Panc1 (cell line): ENCODE data around the gene TNFRSF21. TPM values are rescaled to one million over a fixed set of nuclear protein-coding genes. Genes with fewer than 3 reads are reported as not detected.
"Not testable (repeated sequence)": the region's sequence is repeated elsewhere in the genome, so short reads cannot be mapped to it uniquely, and the experiment has no call there.

ENCODE experiments used
- ATAC-seq: fragments of 200-7000 bp; cut with Tn5 transposase; 2 replicates; pipeline ENCODE4 v1.9.1; 2020; ENCODE audit warnings: mild to moderate bottlenecking, moderate library complexity
- BruUV-seq: library from RNA; stranded (reverse); fragments of 400-500 nt; replicated peaks from 2 replicates; lab custom pipeline; 2021; lab: Mats Ljungman, UMichigan
- CTCF ChIA-PET: fragments of 300-600 bp; sonication (Branson Sonifier 250); formaldehyde crosslinking; loops from one replicate; lab custom pipeline; 2022; ENCODE audit warnings: antibody characterized with exemption; lab: Charles Lee
- POLR2A ChIA-PET: fragments of 300-600 bp; sonication (Branson Sonifier 250); formaldehyde crosslinking; loops from one replicate; lab custom pipeline; 2022; ENCODE audit warnings: antibody characterized with exemption; lab: Charles Lee
- DNase-seq: peaks from one replicate; pipeline ENCODE4 v3.0.0-alpha.2; 2010; ENCODE audit warnings: low read depth, low spot score
- H3K27ac ChIP-seq: 2 replicates; pipeline ENCODE4 v1.5.1; 2011; ENCODE audit warnings: mild to moderate bottlenecking, low read length, inconsistent platforms
- H3K27me3 ChIP-seq: fragments of 200-500 bp; sonication (Bioruptor generic); 2 replicates; pipeline ENCODE4 v1.6.0; 2014; ENCODE audit warnings: low read length, inconsistent platforms; ENCODE audit not compliant: control insufficient read depth, insufficient read depth
- H3K36me3 ChIP-seq: fragments of 200-500 bp; sonication (Bioruptor generic); 2 replicates; pipeline ENCODE4 v1.5.1; 2014; ENCODE audit warnings: inconsistent platforms, mild to moderate bottlenecking, low read length, moderate library complexity; ENCODE audit not compliant: control insufficient read depth, insufficient read depth
- H3K4me1 ChIP-seq: 2 replicates; pipeline ENCODE4 v1.5.1; 2011; ENCODE audit warnings: inconsistent platforms, mild to moderate bottlenecking, low read length, moderate library complexity; ENCODE audit not compliant: control insufficient read depth, insufficient read depth
- H3K4me3 ChIP-seq, 2 experiments: 2 replicates each; pipeline ENCODE4 v1.5.1; 2011 to 2012; ENCODE audit warnings: low read depth in 2 of 2, low read length in 2 of 2, mild to moderate bottlenecking in 2 of 2, inconsistent platforms in 1 of 2, moderate library complexity in 1 of 2
- H3K9me3 ChIP-seq: fragments of 200-500 bp; sonication (Bioruptor generic); 2 replicates; pipeline ENCODE4 v1.5.1; 2014; ENCODE audit warnings: low read depth, mild to moderate bottlenecking, inconsistent platforms, low read length, moderate library complexity; ENCODE audit not compliant: control insufficient read depth, insufficient read depth
- POLR2AphosphoS5 ChIP-seq: IDR thresholded peaks from 2 replicates; pipeline ENCODE4 v1.6.1; 2012; ENCODE audit warnings: mild to moderate bottlenecking, low read depth, low read length, moderate library complexity
- SIN3A ChIP-seq: IDR thresholded peaks from 2 replicates; pipeline ENCODE4 v1.6.1; 2012; ENCODE audit warnings: low read depth, mild to moderate bottlenecking, low read length, moderate library complexity, borderline replicate concordance; ENCODE audit not compliant: insufficient read depth
- TCF7L2 ChIP-seq: IDR thresholded peaks from 2 replicates; pipeline ENCODE4 v1.6.1; 2011; ENCODE audit warnings: mild to moderate bottlenecking, low read depth, low read length, inconsistent platforms
- in situ Hi-C: cut with HindIII; loops from 2 replicates; pipeline ENCODE4 v1.10.0; 2016; ENCODE audit warnings: low sequenced_read_pairs, low pct_unique_long_range_greater_than_20kb
- intact Hi-C: fragments of 100-400 bp; cut with micrococcal nuclease; formaldehyde crosslinking; loops from one replicate; pipeline ENCODE4 v1.10.0; 2022; ENCODE audit not compliant: unreplicated experiment
- total RNA-seq: library from RNA; stranded (reverse); gene quantifications from one replicate; pipeline ENCODE4 v1.2.1, GENCODE V29; 2021; ENCODE audit not compliant: unreplicated experiment
- TF ChIP-seq, protein P1 (sequence below), 2 experiments: IDR thresholded peaks; 2 replicates each; pipeline ENCODE4 v1.6.1; 2011 to 2012; ENCODE audit warnings: low read depth in 2 of 2, control low read depth in 1 of 2, low read length in 1 of 2, mild to moderate bottlenecking in 1 of 2, moderate library complexity in 1 of 2; ENCODE audit not compliant: insufficient read depth in 1 of 2
- TF ChIP-seq, protein P2 (sequence below): fragments of 450-650 bp; IDR thresholded peaks from 2 replicates; pipeline ENCODE4 v1.5.1; 2017; ENCODE audit warnings: mild to moderate bottlenecking

The TNFRSF21 gene
- total RNA-seq, 1 experiment from 2014 or later: 76.0 TPM

DNA sequence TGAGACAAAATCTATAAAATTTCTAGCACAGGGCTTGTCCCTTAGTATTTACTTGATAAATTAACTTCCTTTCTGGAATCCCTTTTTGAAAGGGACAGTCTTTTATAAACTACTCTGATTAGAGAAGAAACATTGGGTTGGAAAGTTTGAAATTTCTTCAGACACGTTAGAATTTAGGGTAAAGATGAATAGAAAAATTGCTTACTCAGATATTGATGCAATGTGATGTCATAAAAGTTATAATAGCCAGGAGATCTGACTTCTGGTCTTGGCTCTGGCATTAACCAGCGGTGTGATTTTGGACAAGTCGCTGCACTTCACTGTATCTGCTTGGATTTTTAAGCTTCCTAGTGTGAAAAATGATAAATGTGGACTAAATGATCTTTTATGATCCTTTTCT lies 9.7 kb upstream of the TNFRSF21 start:
- Histone ChIP-seq H3K4me3 (no peak overlapping the region), H3K27me3 (no peaks in the 10 kb centered on the region), H3K36me3 (no peaks in the 10 kb centered on the region), H3K27ac (no peak overlapping the region), H3K4me1 (no peaks in the 10 kb centered on the region), H3K9me3 (no peaks in the 10 kb centered on the region)
- in situ Hi-C loops (no loop called here), intact Hi-C loops (no loop called here)
- ATAC-seq (no peak), DNase-seq (no peak)
- TF ChIP-seq, protein P1, sequence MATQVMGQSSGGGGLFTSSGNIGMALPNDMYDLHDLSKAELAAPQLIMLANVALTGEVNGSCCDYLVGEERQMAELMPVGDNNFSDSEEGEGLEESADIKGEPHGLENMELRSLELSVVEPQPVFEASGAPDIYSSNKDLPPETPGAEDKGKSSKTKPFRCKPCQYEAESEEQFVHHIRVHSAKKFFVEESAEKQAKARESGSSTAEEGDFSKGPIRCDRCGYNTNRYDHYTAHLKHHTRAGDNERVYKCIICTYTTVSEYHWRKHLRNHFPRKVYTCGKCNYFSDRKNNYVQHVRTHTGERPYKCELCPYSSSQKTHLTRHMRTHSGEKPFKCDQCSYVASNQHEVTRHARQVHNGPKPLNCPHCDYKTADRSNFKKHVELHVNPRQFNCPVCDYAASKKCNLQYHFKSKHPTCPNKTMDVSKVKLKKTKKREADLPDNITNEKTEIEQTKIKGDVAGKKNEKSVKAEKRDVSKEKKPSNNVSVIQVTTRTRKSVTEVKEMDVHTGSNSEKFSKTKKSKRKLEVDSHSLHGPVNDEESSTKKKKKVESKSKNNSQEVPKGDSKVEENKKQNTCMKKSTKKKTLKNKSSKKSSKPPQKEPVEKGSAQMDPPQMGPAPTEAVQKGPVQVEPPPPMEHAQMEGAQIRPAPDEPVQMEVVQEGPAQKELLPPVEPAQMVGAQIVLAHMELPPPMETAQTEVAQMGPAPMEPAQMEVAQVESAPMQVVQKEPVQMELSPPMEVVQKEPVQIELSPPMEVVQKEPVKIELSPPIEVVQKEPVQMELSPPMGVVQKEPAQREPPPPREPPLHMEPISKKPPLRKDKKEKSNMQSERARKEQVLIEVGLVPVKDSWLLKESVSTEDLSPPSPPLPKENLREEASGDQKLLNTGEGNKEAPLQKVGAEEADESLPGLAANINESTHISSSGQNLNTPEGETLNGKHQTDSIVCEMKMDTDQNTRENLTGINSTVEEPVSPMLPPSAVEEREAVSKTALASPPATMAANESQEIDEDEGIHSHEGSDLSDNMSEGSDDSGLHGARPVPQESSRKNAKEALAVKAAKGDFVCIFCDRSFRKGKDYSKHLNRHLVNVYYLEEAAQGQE (IDR thresholded peaks at IDR 0.05; ENCODE audit: insufficient read depth in 1 of 2, low read depth in 2 of 2, low read length in 1 of 2): no peak
- TF ChIP-seq SIN3A: no peak
- TF ChIP-seq, protein P2, sequence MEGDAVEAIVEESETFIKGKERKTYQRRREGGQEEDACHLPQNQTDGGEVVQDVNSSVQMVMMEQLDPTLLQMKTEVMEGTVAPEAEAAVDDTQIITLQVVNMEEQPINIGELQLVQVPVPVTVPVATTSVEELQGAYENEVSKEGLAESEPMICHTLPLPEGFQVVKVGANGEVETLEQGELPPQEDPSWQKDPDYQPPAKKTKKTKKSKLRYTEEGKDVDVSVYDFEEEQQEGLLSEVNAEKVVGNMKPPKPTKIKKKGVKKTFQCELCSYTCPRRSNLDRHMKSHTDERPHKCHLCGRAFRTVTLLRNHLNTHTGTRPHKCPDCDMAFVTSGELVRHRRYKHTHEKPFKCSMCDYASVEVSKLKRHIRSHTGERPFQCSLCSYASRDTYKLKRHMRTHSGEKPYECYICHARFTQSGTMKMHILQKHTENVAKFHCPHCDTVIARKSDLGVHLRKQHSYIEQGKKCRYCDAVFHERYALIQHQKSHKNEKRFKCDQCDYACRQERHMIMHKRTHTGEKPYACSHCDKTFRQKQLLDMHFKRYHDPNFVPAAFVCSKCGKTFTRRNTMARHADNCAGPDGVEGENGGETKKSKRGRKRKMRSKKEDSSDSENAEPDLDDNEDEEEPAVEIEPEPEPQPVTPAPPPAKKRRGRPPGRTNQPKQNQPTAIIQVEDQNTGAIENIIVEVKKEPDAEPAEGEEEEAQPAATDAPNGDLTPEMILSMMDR: no peak
- TF ChIP-seq POLR2AphosphoS5: no peak
- no peak for TF ChIP-seq TCF7L2
- POLR2A ChIA-PET: no interaction called here
- BruUV-seq: no TSS peak
- CTCF ChIA-PET: no interaction called here

DNA sequence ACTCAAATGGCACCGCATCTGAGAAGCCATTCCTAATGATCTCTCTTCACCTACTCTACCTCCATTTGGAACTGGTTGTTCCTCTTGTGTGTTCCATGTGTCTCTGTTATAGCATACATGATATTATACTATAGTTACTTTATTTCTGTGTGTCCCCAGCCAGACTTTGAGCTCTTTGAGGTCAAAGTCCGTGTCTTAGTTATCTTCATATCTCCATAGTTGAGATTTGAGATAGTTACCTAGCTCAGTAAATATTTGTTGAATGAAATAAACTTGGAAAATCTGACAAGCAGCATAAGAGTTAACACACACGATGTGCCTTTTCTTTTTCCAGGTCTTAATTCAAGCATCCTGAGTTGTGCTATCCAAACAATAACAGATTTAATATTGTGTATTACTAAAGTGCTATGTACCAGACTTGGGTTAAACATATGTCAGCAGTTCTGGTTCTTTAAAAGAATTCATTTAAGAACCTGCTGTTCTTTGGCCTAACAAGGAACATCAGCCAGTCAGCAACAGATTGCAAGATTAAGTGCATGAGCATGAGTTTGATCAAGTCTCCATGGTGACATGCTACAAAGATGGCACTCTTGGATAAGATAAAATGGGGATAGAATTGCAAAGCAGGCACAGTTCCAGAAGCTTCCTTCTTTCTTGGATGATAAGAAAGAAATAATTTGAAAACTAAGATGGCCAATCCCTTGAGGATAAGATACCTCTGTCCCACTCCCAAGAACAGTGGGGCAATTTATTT lies 8.7 kb upstream of the TNFRSF21 start:
- no peaks in the 10 kb centered on the region for H3K36me3 ChIP-seq
- ChIA-PET CTCF (no interaction called here), POLR2A (no interaction called here)
- ATAC-seq: no peak
- no TSS peak for BruUV-seq
- H3K9me3 ChIP-seq: no peaks in the 10 kb centered on the region
- no peaks in the 10 kb centered on the region for H3K4me1 ChIP-seq
- DNase-seq: no peak
- intact Hi-C loops: no loop called here
- TF ChIP-seq SIN3A: no peak
- TF ChIP-seq, protein P2: no peak
- TF ChIP-seq POLR2AphosphoS5: no peak
- TF ChIP-seq, protein P1 (IDR thresholded peaks at IDR 0.05; ENCODE audit: insufficient read depth in 1 of 2, low read depth in 2 of 2, low read length in 1 of 2): no peak
- TF ChIP-seq TCF7L2: no peak
- no peak overlapping the region for H3K4me3 ChIP-seq
- in situ Hi-C loops: no loop called here
- H3K27me3 ChIP-seq: no peaks in the 10 kb centered on the region
- H3K27ac ChIP-seq: no peak overlapping the region

DNA sequence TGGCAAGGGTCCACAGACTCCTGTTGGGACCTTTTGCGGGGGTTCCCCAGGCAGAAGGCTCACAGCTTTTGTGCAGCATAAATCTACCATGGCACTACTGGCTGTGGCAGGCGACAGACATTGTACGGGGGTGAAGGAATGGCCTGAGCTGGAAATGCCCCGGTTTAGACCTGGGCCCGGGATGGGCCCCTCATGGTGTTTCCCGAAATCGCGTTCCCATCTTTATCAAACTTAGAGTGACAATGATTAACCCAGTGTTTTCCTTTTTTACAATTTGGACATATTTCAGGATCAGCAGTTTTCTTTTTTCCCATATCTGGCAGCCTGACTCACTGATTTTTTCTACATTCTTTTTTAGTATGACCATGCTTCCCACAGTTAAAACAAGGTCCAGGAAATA lies 5.5 kb upstream of the TNFRSF21 start:
- CTCF ChIA-PET, POLR2A ChIA-PET, ATAC-seq, H3K4me1 ChIP-seq, BruUV-seq, intact Hi-C loops, H3K27ac ChIP-seq, in situ Hi-C loops, H3K27me3 ChIP-seq, H3K9me3 ChIP-seq, H3K4me3 ChIP-seq, DNase-seq, H3K36me3 ChIP-seq: not testable (repeated sequence)
